Activated naive CD4-positive, alpha-beta T cell treated with anti-CD3 and anti-CD28 coated beads for 36 hours (primary cell): Measurements from ENCODE around the gene SERPINB3. TPM values are rescaled to one million over a fixed set of nuclear protein-coding genes. Genes with fewer than 3 reads are reported as not detected.

ENCODE experiments used
- total RNA-seq, 2 experiments: library from RNA; stranded (reverse); gene quantifications; one replicate each; pipeline ENCODE4 v1.2.3, GENCODE V29; 2021

The SERPINB3 gene
- total RNA-seq, 2 experiments from 2014 or later: not detected

Other genes with a start within 250 kb of the SERPINB3 start
- gene VPS4B, start 239.4 kb downstream of the SERPINB3 start, total RNA-seq: 10 to 100 TPM; 28.7 to 30.1 TPM
- not detected for gene SERPINB5, start 184.9 kb downstream of the SERPINB3 start, total RNA-seq
- not detected for gene SERPINB12, start 119.5 kb downstream of the SERPINB3 start, total RNA-seq
- not detected for gene SERPINB13, start 74.5 kb downstream of the SERPINB3 start, total RNA-seq
- not detected for gene SERPINB4, start 17.6 kb downstream of the SERPINB3 start, total RNA-seq
- not detected for gene SERPINB11, start 41.1 kb upstream of the SERPINB3 start, total RNA-seq
- not detected for gene SERPINB7, start 113.5 kb upstream of the SERPINB3 start, total RNA-seq
- gene SERPINB2, start 225.8 kb upstream of the SERPINB3 start, total RNA-seq: not detected
- gene SERPINB10, start 246.1 kb upstream of the SERPINB3 start, total RNA-seq: not detected